Esophagus squamous epithelium (tissue), 4 donors: ENCODE measurements around the gene RINL.

Experiments
- POLR2A ChIP-seq, 4 donors: fragments of 450-650 bp; IDR thresholded peaks; one replicate each; pipeline ENCODE4 v1.6.1; 2017; ENCODE audit warnings: antibody characterized with exemption in 4 of 4, mild to moderate bottlenecking in 4 of 4, moderate library complexity in 3 of 4
- TF ChIP-seq, protein P1 (sequence below), 6 experiments: fragments of 450-650 bp in 4 of 6; fragments of 200-600 bp in 2 of 6; sonication (generic) in 2 of 6; IDR thresholded peaks; one replicate each; pipeline ENCODE4 v1.5.1; 2016 to 2019; ENCODE audit warnings: antibody characterized with exemption in 6 of 6, mild to moderate bottlenecking in 4 of 6, moderate library complexity in 4 of 6

GRCh38 chr19:38900202-38900629, 22.1 kb upstream of the RINL start:
- TF ChIP-seq POLR2A (IDR thresholded peaks at IDR 0.05), result no peak
- TF ChIP-seq, protein P1, sequence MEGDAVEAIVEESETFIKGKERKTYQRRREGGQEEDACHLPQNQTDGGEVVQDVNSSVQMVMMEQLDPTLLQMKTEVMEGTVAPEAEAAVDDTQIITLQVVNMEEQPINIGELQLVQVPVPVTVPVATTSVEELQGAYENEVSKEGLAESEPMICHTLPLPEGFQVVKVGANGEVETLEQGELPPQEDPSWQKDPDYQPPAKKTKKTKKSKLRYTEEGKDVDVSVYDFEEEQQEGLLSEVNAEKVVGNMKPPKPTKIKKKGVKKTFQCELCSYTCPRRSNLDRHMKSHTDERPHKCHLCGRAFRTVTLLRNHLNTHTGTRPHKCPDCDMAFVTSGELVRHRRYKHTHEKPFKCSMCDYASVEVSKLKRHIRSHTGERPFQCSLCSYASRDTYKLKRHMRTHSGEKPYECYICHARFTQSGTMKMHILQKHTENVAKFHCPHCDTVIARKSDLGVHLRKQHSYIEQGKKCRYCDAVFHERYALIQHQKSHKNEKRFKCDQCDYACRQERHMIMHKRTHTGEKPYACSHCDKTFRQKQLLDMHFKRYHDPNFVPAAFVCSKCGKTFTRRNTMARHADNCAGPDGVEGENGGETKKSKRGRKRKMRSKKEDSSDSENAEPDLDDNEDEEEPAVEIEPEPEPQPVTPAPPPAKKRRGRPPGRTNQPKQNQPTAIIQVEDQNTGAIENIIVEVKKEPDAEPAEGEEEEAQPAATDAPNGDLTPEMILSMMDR (IDR thresholded peaks at IDR 0.05), result no peak
